K562 (cell line): ENCODE measurements around the gene ARHGEF16. TPM values are rescaled to one million over a fixed set of nuclear protein-coding genes. Genes with fewer than 3 reads are reported as not detected.

ENCODE experiments used
- HNRNPUL1 ChIP-seq: fragments of 200-400 bp; formaldehyde crosslinking; IDR thresholded peaks from 2 replicates; pipeline ENCODE4 v1.6.1; 2017; ENCODE audit warnings: low read length
- NR2F6 ChIP-seq: fragments of 450-650 bp; formaldehyde crosslinking; IDR thresholded peaks from 2 replicates; pipeline ENCODE4 v1.4.0; 2020; ENCODE audit warnings: mild to moderate bottlenecking
- SMARCB1 ChIP-seq: IDR thresholded peaks from 2 replicates; pipeline ENCODE4 v1.6.1; 2011; ENCODE audit warnings: improper control_type of control experiment, low read depth; ENCODE audit not compliant: insufficient read length
- TBP ChIP-seq: optimal IDR thresholded peaks from 2 replicates; pipeline ENCODE3; 2011; ENCODE audit warnings: low read depth, low read length, improper control_type of control experiment
- ZBTB17 ChIP-seq: fragments of 450-650 bp; formaldehyde crosslinking; IDR thresholded peaks from 2 replicates; pipeline ENCODE4 v1.4.0; 2020; ENCODE audit warnings: mild to moderate bottlenecking
- ZKSCAN3 ChIP-seq: fragments of 250-450 bp; sonication (Bioruptor Pico); IDR thresholded peaks from 2 replicates; pipeline ENCODE4 v1.4.0; 2020
- ZNF121 ChIP-seq: sonication (generic); formaldehyde crosslinking; conservative IDR thresholded peaks from 2 replicates; pipeline ENCODE4 v1.8.0; 2022; ENCODE audit warnings: missing genetic modification reagents
- ZNF143 ChIP-seq: sonication (generic); formaldehyde crosslinking; IDR thresholded peaks from 2 replicates; pipeline ENCODE4 v1.9.0; 2022; ENCODE audit warnings: mild to moderate bottlenecking, missing genetic modification reagents
- ZNF23 ChIP-seq: fragments of 250-450 bp; sonication (Bioruptor Pico); IDR thresholded peaks from 2 replicates; pipeline ENCODE4 v1.4.0; 2020; ENCODE audit warnings: mild to moderate bottlenecking
- ZNF764 ChIP-seq: fragments of 250-450 bp; sonication (Bioruptor Pico); IDR thresholded peaks from 2 replicates; pipeline ENCODE4 v1.4.0; 2020; ENCODE audit warnings: low read depth, mild to moderate bottlenecking, moderate library complexity
- polyA plus RNA-seq, 8 experiments: library from polyadenylated mRNA; depleted of rRNA in 4 of 8; stranded (reverse) in 5 of 8; unstranded in 3 of 8; fragments of >200 nt; fragmentation: Nextera tagmentation in 2 of 8; fragmentation: Illumina TruSeq in 1 of 8; extraction: Ambion mirVana in 2 of 8; extraction: Trizol in 1 of 8; gene quantifications; 2 replicates each; pipeline versions ENCODE4 v1.2.1 to v1.2.3, GENCODE V29; 2011 to 2014; ENCODE audit warnings: inconsistent platforms in 1 of 8, missing spikeins in 1 of 8
- total RNA-seq, 7 experiments: library from RNA; depleted of rRNA in 6 of 7; stranded (reverse); fragments of >200 nt in 6 of 7; fragmentation: Illumina TruSeq in 2 of 7; extraction: Trizol in 2 of 7; gene quantifications; 2 replicates each; pipeline versions ENCODE4 v1.2.1 to v1.2.3, GENCODE V29; 2011 to 2021; ENCODE audit warnings: low replicate concordance in 1 of 7
- TF ChIP-seq, protein P1 (sequence below), 2 experiments: fragments of 150-350 bp in 1 of 2; IDR thresholded peaks; 2 replicates each; pipeline ENCODE4 v1.6.1; 2012 to 2016; ENCODE audit warnings: low read depth in 2 of 2, low read length in 2 of 2, mild to moderate bottlenecking in 1 of 2, moderate library complexity in 1 of 2
- TF ChIP-seq, protein P2 (sequence below): conservative IDR thresholded peaks from 2 replicates; pipeline ENCODE4 v1.6.1; 2011; ENCODE audit warnings: low read depth, mild to moderate bottlenecking, low read length; ENCODE audit not compliant: control insufficient read depth

ARHGEF16 gene
- total and polyA plus RNA-seq, 9 of the 15 experiments (the other 6 are each of a cell fraction or from before 2014, with no cell fraction given) = 0.15 to 1.2 (median 0.49) TPM; not detected in 2

DNA sequence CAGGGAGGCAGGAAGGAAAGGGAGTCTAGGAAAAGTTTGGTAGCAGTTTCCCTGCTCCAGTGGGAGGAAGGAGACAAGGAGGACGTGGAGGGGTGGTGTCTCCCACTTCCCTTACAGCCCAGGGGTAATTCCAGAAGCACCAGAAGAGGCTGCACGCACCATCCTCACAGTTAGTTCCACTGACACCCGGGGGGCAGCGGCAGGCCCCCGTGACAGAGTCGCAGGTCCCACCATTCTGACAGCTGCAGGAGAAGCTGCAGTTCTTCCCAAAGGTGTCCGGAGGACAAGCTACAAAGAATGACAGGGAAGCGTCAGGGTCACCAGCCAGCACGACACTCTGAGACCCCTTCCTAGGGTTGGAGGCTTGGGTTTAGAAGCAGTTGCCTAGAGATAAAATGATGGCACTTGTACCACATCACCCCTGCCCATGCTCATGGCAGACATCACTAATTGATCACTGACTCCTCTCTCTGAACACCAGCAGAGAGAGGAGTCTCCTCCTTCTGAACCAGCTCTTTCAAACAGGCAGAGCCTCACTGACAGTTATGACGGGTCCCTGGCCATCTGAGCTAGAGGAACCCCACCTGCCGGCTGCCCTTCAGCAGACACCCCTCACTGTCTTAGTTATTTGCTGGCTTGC is 53.3 kb downstream of the ARHGEF16 start (continued):
- TF ChIP-seq, protein P1, sequence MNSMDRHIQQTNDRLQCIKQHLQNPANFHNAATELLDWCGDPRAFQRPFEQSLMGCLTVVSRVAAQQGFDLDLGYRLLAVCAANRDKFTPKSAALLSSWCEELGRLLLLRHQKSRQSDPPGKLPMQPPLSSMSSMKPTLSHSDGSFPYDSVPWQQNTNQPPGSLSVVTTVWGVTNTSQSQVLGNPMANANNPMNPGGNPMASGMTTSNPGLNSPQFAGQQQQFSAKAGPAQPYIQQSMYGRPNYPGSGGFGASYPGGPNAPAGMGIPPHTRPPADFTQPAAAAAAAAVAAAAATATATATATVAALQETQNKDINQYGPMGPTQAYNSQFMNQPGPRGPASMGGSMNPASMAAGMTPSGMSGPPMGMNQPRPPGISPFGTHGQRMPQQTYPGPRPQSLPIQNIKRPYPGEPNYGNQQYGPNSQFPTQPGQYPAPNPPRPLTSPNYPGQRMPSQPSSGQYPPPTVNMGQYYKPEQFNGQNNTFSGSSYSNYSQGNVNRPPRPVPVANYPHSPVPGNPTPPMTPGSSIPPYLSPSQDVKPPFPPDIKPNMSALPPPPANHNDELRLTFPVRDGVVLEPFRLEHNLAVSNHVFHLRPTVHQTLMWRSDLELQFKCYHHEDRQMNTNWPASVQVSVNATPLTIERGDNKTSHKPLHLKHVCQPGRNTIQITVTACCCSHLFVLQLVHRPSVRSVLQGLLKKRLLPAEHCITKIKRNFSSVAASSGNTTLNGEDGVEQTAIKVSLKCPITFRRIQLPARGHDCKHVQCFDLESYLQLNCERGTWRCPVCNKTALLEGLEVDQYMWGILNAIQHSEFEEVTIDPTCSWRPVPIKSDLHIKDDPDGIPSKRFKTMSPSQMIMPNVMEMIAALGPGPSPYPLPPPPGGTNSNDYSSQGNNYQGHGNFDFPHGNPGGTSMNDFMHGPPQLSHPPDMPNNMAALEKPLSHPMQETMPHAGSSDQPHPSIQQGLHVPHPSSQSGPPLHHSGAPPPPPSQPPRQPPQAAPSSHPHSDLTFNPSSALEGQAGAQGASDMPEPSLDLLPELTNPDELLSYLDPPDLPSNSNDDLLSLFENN (IDR thresholded peaks at IDR 0.05; ENCODE audit: low read depth in 2 of 2, low read length in 2 of 2) = 0 out of 4 replicates have a peak, but pooled peaks of 1 of the 2 experiments have one; percentile 28
- TF ChIP-seq ZBTB17 (CRISPR knock-in tag) = peak; percentile 95
- TF ChIP-seq TBP = no peak
- TF ChIP-seq ZNF143 (CRISPR knock-in tag) = no peak
- no peak for TF ChIP-seq SMARCB1
- TF ChIP-seq, protein P2, sequence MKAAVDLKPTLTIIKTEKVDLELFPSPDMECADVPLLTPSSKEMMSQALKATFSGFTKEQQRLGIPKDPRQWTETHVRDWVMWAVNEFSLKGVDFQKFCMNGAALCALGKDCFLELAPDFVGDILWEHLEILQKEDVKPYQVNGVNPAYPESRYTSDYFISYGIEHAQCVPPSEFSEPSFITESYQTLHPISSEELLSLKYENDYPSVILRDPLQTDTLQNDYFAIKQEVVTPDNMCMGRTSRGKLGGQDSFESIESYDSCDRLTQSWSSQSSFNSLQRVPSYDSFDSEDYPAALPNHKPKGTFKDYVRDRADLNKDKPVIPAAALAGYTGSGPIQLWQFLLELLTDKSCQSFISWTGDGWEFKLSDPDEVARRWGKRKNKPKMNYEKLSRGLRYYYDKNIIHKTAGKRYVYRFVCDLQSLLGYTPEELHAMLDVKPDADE = no peak
- no peak for TF ChIP-seq HNRNPUL1
- TF ChIP-seq ZNF121 (CRISPR knock-in tag) = no peak
- TF ChIP-seq ZKSCAN3 (CRISPR knock-in tag) = no peak
- no peak for TF ChIP-seq ZNF764
- peak; percentile 96 for TF ChIP-seq ZNF23 (CRISPR knock-in tag)
- no peak for TF ChIP-seq NR2F6 (CRISPR knock-in tag)
